NCI-H187 treated with DMSO at 0.1 percent for 48 hours (cell line): ENCODE data around the gene KIF3A.

Experiments
- DNase-seq: peaks from one replicate; lab custom pipeline; 2025; lab: John Stamatoyannopoulos, UW

The KIF3A gene

GRCh38 chr5:132677682-132678400 is 59.5 kb downstream of the KIF3A start:
- no peak for DNase-seq

DNA sequence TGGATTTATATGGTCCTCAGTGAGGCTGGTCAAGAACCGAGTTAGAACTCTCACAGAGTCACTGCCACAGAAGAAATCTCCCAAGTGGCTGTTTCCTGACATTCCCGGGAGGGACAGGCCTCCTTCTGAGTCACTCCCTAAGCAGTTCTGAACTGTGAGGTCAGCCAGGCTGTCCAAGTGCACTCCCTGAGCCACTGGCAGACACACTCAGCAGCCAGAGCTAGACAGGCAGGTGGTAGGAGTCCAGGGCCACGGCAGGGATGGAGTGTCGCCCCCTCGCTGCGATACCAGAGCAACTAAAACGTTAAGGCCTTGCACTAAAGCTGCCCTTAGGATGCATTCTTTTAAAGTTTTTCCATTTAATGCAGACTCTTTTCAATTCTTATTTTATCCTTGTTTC is 60.2 kb downstream of the KIF3A start:
- DNase-seq = no peak

DNA sequence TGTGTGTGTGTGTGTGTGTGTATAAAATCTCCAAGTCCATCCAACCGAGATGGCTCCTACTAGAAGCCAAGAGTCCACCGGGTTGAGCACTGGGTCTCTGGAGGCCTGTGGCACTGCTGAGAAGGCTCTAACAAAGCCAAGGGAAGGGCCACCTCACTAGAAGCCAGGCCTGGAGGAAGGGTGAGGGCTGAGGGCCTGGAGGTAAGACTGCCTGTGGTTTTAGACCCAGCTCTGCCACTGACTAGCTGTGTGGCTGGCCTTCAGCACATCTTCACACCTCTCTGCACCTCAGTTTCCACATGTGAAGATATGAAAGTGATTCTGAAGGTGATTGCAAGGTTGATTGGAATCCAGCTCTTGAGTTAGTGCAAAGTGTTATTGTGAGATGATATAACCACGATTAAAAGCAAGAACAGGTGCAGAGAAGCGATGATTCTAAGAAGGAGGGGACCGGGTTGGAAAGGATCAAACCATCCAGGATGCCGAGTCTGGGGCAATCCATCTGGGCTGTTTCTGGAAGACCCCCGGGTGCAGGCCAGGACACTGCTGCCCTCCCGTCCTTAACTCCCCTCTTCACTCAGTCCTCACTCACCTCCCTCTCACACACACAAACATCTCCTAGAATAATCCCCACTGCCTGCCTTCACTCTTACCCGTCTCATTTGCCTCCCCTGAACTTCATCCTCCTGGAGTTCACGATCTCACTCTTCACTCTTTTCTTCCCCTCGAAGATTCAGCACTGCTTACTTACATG is 61.2 kb downstream of the KIF3A start:
- DNase-seq = no peak

GRCh38 chr5:132674671-132675506 is 62.5 kb downstream of the KIF3A start:
- DNase-seq = no peak

DNA sequence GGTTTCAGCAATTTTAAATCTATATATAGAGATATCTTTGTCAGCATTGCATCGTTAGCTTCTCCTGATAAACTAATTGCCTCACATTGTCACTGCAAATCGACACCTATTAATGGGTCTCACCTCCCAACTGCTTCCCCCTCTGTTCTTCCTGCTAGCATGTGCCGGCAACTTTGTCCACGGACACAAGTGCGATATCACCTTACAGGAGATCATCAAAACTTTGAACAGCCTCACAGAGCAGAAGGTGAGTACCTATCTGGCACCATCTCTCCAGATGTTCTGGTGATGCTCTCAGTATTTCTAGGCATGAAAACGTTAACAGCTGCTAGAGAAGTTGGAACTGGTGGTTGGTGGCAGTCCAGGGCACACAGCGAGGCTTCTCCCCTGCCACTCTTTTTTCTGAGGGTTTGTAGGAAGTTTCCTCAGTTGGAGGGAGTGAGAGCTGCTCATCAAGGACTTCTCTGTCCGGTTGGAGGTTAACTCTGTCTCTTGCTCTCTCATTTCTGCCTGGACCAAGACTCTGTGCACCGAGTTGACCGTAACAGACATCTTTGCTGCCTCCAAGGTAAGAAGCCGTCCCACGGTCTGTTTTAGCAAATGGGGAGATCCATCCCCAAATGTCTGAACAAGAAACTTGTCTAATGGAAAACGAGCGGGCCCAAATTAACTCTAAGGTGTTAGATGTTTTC is 63.3 kb downstream of the KIF3A start, which contains the start of gene IL4:
Gene IL4 (plus strand): TSS at position 51 of the 692 bp plus-strand sequence. CDS start 62 bp downstream, at position 113.
- DNase-seq = no peak

- DNase-seq = no peak
These were observed 63.9 kb downstream of the KIF3A start for GRCh38 chr5:132673488-132673887.

- DNase-seq = no peak
These were observed 66.3 kb downstream of the KIF3A start for GRCh38 chr5:132671000-132671399.

DNA sequence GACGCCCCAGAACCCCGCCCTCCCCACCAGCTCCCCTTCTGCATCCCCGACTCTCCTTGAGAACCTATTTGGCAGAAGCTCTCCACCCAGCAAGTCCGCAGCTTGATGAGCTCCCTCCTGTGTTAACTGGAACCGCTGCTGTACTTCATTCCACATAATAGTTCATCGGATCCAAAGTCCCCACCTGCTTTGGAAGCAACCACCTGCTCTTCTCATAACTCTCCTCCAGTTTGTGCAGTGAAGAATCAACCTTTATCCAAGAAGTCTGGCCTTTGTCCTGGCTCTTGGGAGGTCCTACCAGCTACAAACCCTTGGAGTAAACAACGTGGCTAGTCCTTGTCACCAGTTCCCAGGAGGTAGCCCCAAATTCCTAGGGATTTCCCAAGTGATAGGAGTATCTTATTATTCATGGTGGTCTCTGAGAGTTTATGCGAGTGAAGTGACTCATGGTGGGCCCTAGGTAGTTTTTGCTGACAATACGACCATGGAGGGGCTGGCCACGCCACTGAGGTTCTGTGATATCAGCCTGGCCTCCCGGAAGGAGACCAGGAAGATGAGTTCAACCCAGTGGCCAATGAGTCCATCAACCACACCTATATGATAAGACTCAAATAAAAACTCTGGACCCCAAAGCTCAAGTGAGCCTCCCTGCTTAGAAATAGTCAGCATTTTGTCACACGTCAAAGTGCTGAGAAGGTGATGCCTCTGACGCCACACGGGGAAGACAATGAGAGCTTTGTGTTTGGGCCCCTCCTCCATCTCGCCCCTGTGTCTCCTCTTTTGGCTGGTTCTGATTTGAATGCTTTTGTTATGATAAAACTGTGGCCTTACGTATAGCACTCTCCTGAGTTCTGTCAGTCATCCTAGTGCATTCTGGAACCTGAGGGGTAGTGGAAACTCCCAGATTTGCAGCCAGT is 67.1 kb downstream of the KIF3A start:
- DNase-seq = no peak

- DNase-seq = no peak
These were observed 67.9 kb downstream of the KIF3A start for GRCh38 chr5:132669455-132669820.

DNA sequence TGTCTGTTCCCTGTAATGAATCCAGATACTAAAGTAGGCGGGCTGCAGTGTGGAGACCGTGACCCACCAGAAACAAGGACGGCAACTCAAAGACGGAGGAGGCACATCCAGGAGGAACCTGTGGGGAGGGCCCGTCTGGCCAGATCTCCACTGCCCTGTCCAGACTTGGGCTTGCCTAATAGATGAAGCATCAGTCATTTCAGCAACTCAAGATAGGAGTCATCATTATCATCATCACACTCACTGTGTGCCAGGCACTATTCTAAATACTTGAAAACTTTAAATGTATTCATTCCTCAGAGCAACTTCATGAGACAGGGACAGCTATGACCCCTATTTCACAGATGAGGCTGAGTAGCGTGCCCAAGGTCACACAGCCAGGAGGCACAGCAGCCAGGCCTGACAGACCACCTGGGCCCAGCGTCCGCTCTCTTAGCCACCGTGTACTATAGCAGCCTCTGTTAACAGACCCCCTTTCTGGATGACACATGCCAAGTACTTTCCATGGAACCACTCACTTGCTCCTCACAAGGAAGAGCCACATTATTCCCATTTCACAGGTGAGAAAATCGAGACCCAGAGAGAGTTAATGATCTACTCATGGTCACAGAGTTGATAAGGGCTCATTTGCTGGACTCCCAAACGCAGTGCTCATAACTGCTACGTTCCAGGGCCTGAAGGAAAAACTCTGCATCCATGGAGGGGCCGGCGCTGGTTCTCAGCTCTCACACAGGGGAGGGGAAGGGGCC is 68.5 kb downstream of the KIF3A start:
- DNase-seq = no peak

DNA sequence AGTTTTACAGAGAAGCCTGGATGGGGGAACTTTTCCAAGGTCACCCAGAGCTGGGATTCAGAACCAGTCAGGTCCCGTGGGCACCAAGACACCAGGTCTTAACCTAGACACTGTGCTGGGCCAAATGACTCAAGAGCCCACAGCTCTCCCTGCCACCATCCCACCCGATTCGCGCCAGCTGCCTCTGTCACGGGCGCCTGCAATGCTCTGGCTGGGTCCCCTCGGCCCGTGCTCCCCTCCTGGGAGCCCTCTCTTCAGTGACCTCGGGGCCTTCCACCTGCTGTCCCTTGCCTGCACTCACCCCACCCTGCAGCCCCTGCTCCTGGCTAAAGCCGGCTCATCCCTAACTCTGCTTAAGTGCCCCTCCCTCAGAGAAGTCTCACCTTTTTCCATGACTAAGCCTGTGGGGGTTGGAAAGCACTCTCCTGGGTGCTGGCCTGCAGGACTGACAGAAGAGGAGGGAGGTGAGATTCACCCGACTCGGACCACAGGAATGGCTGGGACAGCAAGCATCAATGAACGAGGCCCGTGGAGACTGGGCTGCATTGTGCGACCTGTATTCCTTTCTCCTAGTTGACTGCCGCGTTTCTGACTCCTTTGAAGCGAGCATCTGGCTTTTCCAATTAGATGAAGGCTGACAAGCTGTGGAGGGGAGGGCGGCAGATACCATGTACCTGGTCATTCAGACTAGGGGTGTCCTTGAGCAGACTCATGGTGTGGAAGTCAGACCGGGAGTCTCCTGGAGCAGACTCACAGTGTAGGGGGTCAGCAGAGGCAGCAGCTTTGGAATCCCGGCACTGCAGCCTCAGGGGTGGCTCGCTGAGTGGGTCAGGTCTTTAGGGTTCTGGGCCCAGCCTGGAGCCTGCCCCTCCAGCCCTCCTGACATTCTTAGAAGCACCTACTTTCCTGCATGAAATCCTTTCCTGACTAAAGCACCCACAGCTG is 69.3 kb downstream of the KIF3A start:
- no peak for DNase-seq

DNA sequence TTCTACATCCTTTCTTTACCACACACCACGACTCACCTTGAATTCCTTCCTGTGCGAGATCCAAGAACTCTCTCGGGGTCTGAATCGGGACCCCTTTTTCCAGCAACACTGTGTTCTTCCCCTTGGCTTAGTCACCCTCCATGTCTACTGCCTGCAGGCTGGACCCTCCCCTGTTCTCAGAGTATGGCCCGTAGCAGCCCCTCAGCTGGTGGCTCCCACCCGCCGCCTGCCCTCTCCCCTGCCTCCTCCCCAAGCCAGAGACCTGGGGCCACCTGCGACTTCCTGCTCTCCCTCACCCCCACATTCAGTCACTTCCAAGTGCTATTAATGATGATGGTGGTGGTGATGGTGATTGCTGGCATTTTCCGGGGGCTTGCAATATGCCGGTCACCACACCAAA is 70.0 kb downstream of the KIF3A start:
- no peak for DNase-seq

DNA sequence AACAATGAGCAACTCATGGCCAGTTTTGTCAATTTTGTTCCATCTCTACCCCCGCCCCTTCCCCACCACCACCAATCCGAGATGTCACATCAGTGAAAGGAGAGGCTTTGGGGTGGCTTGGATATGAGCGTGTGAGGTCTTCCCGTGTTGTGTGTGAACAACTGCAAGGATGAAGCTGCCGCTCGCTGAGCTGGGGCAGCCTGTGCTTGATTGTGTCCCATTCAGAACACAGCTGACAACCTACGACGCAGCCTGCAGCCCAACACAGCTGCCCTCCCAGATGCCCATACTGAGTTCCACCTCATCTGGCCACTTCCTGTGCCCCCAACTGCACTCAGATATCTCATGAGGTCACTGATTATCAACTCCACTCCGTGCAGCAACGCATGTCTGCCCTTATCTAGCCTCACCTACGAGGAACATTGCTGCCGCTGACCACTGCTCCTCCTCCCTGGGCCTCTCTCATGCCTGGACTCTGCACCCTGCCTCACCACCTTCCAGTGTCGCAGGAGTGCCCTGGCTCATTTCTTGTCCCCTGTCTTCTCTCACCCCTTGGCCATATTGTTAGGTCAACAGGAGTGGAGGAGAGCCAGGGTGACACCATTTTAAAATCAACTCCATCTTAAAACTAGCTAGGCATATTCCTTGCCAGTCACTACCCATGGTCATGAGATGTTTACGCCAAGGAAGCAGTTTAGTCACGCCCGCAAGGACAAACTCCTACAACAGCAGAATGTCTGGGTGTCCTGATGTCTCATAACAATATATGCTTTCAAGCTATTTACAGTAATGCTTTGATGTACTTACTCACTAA is 70.8 kb downstream of the KIF3A start:
- DNase-seq = no peak

DNA sequence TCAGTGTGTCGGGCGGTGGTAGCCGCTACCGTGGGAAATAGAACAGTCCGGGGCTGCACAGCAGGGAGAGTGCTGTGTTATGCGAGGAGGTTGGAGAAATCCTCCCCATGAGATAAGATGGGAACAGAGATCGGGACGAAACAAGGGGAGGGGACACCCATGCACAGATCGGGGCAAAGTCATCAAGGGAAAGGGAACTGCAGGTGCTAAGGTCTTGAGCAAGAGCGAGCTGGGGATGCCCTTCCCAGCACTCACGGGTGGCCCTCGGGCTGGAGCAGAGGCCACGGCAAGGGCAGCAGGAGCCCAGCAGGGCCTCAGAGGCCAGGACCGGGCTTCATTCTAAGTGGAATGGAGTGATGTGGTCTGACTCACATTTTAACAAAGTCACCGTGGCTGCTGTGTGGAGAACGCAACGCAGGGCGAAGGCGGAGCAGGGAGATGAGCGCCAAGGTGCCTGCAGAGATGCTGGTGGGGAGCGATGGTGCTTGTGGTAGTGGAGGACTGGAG is 71.7 kb downstream of the KIF3A start:
- DNase-seq = no peak

DNA sequence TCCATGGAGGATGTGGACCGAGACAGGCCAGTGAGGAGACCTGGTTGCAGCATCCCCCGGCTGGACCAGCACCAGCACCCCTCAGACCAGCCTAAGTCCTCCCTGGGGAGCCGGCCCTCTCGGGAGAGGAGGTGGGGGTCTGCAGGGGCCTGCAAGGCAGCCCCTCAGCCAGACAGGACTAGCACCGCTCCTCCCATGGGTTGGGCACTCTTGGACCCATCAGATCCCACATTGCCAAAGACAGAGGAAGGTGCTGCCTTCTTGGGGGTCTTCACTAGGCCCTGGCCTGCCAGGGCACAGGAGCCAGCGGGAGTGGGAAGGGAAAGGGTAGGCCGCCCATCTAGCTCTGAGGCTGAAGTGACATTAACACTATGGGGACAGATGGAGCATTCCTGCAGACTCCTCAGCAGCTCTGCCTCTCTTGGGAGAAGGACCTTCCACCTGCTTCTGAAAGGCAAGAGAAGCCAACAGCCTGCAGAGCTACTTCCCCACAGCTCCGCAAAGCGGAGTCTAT is 72.6 kb downstream of the KIF3A start:
- DNase-seq = no peak

DNA sequence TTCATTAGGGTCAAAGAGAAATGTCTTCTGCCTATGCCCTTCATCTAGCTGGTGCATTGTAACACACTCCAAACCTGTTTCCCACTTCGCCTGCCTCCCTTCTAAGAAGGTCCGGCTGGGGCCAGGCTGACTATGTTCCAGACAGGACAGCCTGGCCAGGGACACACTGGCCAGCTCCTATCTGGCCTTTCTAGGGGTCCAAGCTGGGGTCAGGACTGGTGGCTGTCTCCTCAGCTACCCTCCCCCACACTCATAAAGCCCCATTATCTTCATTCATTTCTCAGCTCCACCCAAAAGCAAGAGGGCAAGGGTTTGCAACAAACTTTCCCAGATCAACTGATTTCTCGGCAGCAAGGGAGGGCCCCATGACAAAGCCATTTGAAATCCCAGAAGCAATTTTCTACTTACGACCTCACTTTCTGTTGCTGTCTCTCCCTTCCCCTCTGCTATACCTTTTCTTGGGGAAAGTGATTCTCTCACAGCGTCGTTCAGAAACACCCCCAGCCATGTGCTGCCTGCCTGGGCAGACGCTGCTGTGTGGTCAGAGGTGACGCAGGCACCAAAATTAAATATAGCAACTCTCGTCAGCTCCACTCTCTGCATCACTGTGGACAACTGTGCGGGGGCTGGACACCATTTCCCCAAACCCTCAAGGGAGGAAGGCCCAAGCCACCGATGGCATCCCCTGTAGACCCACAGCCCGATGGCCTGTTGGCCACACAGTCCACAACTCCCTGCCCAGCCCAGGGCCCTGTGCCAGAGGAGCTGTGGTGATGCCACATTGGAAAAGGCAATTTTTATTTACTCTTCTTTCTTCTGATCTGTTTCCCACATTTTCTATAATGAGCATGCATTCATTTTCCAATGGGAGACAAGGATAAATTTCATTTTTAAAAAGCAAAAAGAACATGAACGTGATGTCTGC is 73.3 kb downstream of the KIF3A start:
- no peak for DNase-seq
